Muscle of back (tissue), 11 donors: ENCODE measurements around the gene SHROOM2. TPM values are rescaled to one million over a fixed set of nuclear protein-coding genes. Genes with fewer than 3 reads are reported as not detected.

Experiments used
- DNase-seq, 3 donors: peaks; one replicate each; pipeline versions ENCODE4 v3.0.0 to v3.0.0-alpha.2; 2013
- polyA plus RNA-seq, 10 donors: library from polyadenylated mRNA; unstranded; fragments of 120-200 nt; gene quantifications; one replicate each; pipeline ENCODE4 v1.2.1, GENCODE V29; 2013; ENCODE audit not compliant: insufficient read length in 10 of 10

Gene SHROOM2
- polyA plus RNA-seq, 10 donors, result 1.3 to 3.8 (median 1.7) TPM

DNA sequence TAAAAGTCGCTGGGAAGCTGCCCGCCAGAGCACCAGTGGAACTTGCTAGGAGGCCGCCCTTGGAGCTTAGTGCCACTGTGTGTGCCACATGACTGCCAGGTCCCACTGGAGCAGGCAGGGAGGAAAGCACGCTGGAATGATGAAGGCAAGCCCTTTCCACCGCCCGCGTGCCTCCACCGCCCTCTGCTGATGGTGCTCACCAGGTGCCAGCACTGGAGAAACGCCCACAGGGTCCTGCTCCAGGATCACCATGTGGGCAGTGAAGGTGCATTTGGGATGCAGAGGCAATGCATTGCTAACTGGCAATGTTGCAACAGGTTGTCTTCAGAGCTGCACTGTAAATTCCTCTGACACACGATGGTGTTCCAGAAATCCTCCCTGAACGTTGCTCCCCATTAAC, 76.3 kb downstream of the SHROOM2 start:
- no peak for DNase-seq

DNA sequence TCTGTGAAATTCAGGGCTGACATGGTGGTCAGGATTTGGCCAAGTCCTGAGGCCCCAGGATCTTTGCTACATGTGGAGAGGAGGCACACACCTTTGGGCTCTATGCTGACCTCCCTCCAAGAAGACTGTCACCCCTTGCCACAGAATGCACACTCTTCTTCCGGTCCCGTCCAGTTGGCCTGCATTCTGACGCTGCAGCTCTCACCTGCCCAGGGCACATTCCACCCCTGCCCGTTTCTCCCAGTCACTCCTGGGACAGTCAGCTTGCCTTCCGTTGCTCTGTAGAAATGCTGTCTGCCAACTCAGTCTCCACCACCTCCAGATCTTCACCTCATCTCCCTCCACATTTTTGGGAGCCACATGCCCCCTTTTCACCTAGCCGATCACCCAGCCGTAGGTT, 76.7 kb downstream of the SHROOM2 start:
- no peak for DNase-seq

GRCh38 chrX:9864011-9864410, 77.8 kb downstream of the SHROOM2 start:
- no peak for DNase-seq

GRCh38 chrX:9865804-9866472, 79.7 kb downstream of the SHROOM2 start:
- no peak for DNase-seq

- DNase-seq, result no peak
Observed at GRCh38 chrX:9866633-9867032, 80.4 kb downstream of the SHROOM2 start.

- DNase-seq, result no peak
Observed at GRCh38 chrX:9867226-9867625, 81.0 kb downstream of the SHROOM2 start.

DNA sequence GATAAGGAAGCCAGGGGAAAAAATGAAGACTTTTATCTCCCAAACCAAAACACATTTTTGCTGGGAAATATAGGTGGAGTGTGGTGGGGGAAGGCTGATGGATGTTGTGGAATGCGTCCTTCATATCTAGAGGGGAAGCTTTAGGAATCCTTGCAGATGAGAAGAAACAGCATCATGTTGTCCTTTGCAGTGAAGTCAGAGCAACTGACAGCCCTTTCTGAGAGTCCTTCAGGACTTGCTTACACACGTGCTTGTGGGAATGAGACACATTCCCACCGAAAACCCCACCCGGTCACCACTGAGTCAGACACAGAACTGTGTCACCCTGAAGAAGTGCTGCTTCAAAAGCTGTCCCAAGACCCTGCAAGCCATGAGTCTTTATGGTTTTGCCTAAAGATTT, 81.5 kb downstream of the SHROOM2 start:
- DNase-seq, result no peak

DNA sequence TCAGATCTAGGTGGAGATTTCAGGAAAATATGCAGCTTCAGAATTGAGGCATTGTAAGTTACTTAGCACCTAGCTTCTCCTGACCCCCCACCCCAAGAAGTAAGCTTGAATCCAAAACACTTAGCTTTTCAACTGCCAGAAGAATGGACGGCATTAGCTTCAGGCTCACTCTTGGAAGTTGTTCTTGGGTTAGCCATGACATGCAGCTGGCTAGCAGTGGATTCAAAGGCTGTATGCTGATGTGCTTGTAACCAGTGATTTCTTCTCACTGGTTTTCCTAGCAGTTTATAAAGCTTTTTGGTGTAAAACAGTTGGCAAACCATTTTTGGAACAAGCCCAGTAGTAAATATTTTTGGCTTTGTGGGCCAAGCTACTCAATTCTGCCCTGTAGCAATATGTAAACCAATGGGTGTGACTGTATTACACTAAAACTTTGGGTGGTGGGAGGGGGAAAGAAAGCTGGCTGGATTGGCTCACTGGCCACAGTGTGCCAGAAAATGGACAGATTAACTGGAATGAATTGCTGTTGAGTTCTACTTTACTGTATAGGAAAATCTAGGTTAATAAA, 85.6 kb downstream of the SHROOM2 start:
- DNase-seq, result no peak

GRCh38 chrX:9873360-9873759, 87.1 kb downstream of the SHROOM2 start:
- DNase-seq, result no peak

- no peak for DNase-seq
Observed at GRCh38 chrX:9873952-9874351, 87.7 kb downstream of the SHROOM2 start.

DNA sequence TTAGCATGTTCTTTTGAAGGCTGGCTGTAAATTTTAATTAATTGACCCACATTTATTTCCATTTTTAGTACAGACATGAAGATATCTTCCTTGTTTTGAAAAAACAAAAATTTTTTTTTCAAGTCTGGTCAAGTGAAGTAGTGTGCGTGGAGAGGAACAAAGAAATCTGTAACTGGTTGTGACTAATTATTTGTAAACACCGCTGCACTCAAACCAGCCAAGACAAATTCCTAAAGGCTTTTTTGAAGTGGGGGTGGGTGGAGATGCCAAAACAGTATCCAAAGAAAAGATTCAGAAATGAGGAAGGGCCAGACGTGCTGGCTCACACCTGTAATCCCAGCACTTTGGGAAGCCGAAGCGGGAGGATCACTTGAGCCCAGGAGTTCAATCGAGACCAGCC, 88.3 kb downstream of the SHROOM2 start:
- DNase-seq, result no peak

DNA sequence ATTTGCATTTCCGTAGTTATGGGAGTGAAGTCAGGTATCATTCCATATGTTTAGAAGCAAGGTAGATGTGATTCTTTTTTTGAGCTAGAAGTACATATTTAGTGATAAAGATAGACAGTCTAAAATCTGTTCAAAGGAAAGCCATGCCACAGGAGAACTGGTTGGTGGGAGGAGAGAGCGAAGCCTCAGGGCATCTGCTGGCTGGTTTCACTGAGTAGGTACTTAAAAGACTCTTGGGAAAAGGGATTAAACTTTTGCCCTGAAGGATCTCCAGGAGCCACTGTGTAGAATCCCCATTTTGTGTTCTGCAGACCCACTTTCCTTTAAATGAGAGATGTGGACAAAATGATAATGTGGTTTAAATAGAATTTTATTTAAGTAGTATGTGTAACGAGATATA, 89.6 kb downstream of the SHROOM2 start:
- no peak for DNase-seq

DNA sequence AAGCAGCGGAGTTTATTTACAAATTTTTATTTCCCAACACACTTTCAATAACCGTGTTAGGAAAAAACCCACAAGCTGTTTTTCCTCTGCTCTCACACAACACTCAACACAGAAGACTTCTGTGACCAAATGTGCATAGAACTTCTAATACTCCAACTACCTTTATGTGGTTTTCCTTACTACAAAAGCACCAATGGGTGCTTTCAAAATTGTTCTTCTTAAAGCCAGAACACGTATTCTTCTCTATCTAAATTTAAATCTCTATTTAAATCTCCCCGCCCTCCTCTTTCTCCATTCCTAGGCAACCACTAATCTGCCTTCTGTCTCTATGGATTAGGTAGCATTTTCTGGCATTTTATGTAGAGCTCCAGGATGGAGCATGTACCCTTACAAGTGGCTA, 90.0 kb downstream of the SHROOM2 start:
- no peak for DNase-seq

- DNase-seq, result no peak
Observed at GRCh38 chrX:9878146-9878820, 92.1 kb downstream of the SHROOM2 start.

DNA sequence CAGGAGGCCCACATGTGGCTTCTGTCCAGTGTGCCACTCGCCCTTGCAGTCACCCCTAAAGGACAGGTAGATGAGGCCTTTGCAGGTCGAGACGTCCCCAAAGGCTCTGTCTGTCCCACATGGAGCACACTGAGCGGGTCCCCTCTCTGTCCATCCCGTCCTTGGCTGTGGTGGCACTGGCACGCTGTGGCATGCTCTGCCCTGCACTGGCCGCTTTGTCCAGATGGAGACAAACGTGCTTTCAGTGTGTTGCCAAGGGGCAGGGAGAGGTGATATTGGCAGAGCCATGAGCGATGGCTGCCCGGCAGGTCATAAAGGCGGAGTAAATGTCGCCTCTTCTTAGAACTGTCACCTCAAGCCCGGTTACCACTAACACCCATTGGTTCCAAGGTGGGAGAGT, 94.0 kb downstream of the SHROOM2 start:
- DNase-seq, result no peak

DNA sequence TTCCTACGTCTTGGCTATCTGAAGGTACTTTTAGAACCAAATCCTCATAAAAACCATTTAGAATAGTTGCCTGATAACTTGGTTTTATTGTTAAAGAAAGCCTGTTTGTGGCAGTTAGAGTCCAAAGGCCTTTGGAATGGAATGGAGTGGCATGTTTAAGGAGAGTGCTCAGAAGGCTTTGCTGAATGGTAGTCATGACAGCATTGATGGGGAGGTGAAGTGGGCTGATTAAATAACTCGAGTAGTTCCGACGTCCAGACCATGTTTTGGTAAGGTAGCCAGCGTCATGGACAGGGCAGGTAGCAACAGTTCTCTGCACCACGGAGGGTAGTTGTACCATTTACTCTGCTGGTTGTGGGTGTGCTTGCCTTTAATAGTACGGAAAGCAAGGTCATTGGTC, 94.6 kb downstream of the SHROOM2 start:
- no peak for DNase-seq

DNA sequence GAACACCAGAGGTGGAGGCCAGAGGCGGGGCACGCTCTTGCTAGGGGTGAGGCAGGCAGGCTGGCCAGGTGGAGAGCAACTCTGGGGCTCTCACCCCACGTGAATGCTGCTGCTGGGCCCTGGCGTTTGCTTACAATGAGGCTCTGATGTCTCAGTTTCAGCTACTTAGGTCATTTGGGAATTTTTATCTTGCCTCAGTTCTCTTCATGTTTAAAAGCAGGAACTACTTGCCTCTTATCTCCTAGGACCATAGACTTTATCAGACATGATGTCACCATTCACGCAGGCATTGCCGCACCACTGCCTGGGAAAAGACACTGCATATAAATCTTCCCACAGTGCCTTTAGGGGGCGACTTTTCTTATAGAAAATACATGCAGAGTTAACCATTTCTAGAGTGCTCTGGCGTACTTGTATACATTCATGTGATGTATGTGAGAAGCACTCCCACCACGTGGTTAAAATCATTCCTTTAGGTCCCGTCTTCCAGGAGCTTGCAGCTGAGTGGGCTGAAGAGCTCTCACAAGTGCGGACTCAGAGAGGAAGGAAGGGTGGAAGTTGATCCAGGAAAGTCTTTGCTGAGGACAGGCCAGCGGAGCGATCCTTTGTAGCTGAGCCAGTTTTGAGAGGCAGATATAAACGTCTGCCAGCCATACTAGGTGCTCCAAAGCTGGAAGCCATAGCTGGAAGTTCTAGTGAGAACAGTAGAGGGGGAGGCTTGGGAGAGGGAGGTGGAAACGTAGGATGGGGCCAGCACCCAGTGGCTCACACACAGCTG, 96.6 kb downstream of the SHROOM2 start:
- peak in 1 of 3 donors; percentile 44 for DNase-seq

GRCh38 chrX:9884031-9884779, 98.0 kb downstream of the SHROOM2 start:
- no peak for DNase-seq

DNA sequence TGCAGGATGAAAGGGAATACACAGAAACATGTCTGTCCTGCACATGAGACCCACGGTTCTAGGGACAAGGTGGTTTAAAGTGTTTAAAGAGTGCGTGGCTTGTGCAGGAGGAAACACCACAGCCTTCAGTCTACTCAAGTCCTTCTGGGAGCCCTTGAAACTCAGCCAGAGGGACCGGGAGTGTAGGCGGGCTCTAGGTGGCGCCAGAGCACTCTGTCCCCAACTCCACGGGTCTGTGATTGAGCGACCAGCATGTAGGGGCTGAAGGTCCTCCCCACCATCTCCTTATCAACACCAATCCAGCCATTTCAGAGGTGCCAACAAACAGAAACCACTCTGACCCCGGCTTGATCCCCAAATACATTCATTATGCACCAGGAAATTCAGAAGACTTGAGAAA, 98.9 kb downstream of the SHROOM2 start:
- DNase-seq, result peak; percentile 27 to 53 (median 44)

- DNase-seq, result no peak
Observed at GRCh38 chrX:9887659-9888297, 101.5 kb downstream of the SHROOM2 start.

DNA sequence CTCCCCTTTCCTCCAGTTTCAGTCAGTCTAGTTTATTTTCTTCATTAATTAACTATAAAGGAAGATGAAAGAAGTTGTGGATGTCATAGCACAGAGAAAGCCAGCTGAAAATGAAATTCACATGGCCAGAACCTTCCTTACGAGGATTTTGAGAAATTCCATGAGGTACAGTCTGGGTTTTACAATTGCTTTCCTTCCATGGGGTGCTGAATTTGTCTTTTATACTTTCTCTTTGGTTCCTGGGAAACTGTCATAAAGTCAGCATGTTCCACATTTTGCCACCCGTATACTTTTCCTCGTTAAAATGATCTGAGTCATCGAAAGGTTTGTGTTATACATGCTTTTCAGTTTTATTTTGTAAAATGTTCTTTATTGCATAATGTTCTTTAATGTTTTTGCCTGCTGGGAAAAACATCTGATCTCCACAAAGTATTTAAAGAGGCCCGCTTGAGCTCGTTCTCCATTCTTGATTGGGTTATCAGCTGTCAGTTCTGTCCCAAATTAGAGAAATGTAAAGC, 102.8 kb downstream of the SHROOM2 start:
- no peak for DNase-seq
